Lung (tissue), 12 donors: ENCODE data around the gene NR6A1. TPM values are rescaled to one million over a fixed set of nuclear protein-coding genes. Genes with fewer than 3 reads are reported as not detected.

Experiments used
- ATAC-seq: fragments of 200-7000 bp; cut with Tn5 transposase; one replicate; pipeline ENCODE4 v1.9.1; 2020; ENCODE audit warnings: moderate number of reproducible peaks; ENCODE audit not compliant: insufficient read depth, low FRiP score
- DNase-seq, 3 donors: peaks; one replicate each; pipeline ENCODE4 v3.0.0-alpha.2; 2013 to 2017
- H3K27ac ChIP-seq, 2 donors: one replicate each; pipeline ENCODE4 v1.5.1; 2013; ENCODE audit warnings: mild to moderate bottlenecking in 2 of 2, moderate library complexity in 2 of 2, control low read depth in 1 of 2, inconsistent platforms in 1 of 2, low read depth in 1 of 2, low read length in 1 of 2
- H3K27me3 ChIP-seq, 3 donors: one replicate each; pipeline ENCODE4 v1.5.1; 2013; ENCODE audit warnings: low read length in 2 of 3; ENCODE audit not compliant: control insufficient read depth in 3 of 3, insufficient read depth in 3 of 3
- H3K36me3 ChIP-seq, 4 donors: one replicate each; pipeline ENCODE4 v1.5.1; 2013; ENCODE audit warnings: low read length in 4 of 4, mild to moderate bottlenecking in 1 of 4, moderate library complexity in 1 of 4; ENCODE audit not compliant: control insufficient read depth in 4 of 4, insufficient read depth in 4 of 4
- H3K4me1 ChIP-seq, 5 donors: one replicate each; pipeline ENCODE4 v1.5.1; 2013; ENCODE audit warnings: low read length in 5 of 5, mild to moderate bottlenecking in 2 of 5, moderate library complexity in 1 of 5; ENCODE audit not compliant: control insufficient read depth in 5 of 5, insufficient read depth in 5 of 5
- H3K4me3 ChIP-seq: one replicate; pipeline ENCODE4 v1.5.1; 2013; ENCODE audit warnings: mild to moderate bottlenecking, control low read depth, moderate library complexity
- H3K9ac ChIP-seq, 2 donors: one replicate each; pipeline ENCODE4 v1.5.1; 2013; ENCODE audit warnings: low read length in 2 of 2, control low read depth in 1 of 2; ENCODE audit not compliant: insufficient read depth in 1 of 2
- H3K9me3 ChIP-seq, 4 donors: one replicate each; pipeline ENCODE4 v1.5.1; 2013; ENCODE audit warnings: low read length in 3 of 4, mild to moderate bottlenecking in 1 of 4, moderate library complexity in 1 of 4; ENCODE audit not compliant: control insufficient read depth in 4 of 4, insufficient read depth in 3 of 4
- CTCF ChIP-seq: IDR thresholded peaks from 2 replicates; pipeline ENCODE4 v1.5.1; 2012; ENCODE audit warnings: mild to moderate bottlenecking; ENCODE audit errors: control extremely low read depth, extremely low read depth
- WGBS, 2 donors: extraction: QIAGEN DNeasy Blood & Tissue Kit; methylation state at CpG; one replicate each; pipeline ENCODE4 v1.1.7; 2013; 5-methylcytosine and 5-hydroxymethylcytosine counted together
- polyA plus RNA-seq, 2 donors: library from polyadenylated mRNA; stranded (reverse); fragments of 200-250 nt; gene quantifications; one replicate each; pipeline ENCODE4 v1.2.1, GENCODE V29; 2013
- total RNA-seq, 2 donors: library from RNA; depleted of rRNA in 1 of 2; stranded (reverse); fragments of >200 nt in 1 of 2; gene quantifications; one replicate each; pipeline ENCODE4 v1.2.1, GENCODE V29; 2014 to 2021
- donor health status: control.
- donor health status: control.
- donor health status: Bipolar disorder and iron deficiency.
- donor health status: healthy.
- donor health status: DM: yes; HTN: yes; CAD: no.

Gene NR6A1
- total and polyA plus RNA-seq, 4 donors, result 0.94 to 4.0 (median 2.4) TPM

GRCh38 chr9:124479947-124480620 lies 291.0 kb downstream of the NR6A1 start:
- Histone ChIP-seq H3K4me1 (no peaks in the 10 kb centered on the region), H3K27me3 (peaks cover 7 to 16% (median 13%) of the 10 kb centered on the region in 3 donors), H3K9ac (no peak overlapping the region), H3K9me3 (peaks cover 0 to 9% (median 0%) of the 10 kb centered on the region in 4 donors), H3K36me3 (no peaks in the 10 kb centered on the region), H3K27ac (no peak overlapping the region), H3K4me3 (no peak overlapping the region)
- ATAC-seq (no peak), DNase-seq (no peak)
- 70 to 78% methylated on average over 6 of the region's 6 CpGs for WGBS, 2 donors
- no peak for TF ChIP-seq CTCF

GRCh38 chr9:124479371-124479770 lies 291.7 kb downstream of the NR6A1 start:
- H3K4me1 ChIP-seq, result no peaks in the 10 kb centered on the region
- WGBS, 2 donors, result 84 to 88% methylated on average over 16 of the region's 16 CpGs
- DNase-seq, result no peak
- ATAC-seq, result no peak
- H3K36me3 ChIP-seq, result no peaks in the 10 kb centered on the region
- H3K4me3 ChIP-seq, result no peak overlapping the region
- no peak for TF ChIP-seq CTCF
- H3K27ac ChIP-seq, result no peak overlapping the region
- no peak overlapping the region for H3K9ac ChIP-seq
- peaks cover 0 to 9% (median 0%) of the 10 kb centered on the region in 4 donors for H3K9me3 ChIP-seq
- H3K27me3 ChIP-seq, result peaks cover 9 to 16% (median 13%) of the 10 kb centered on the region in 3 donors

GRCh38 chr9:124478354-124478753 lies 292.8 kb downstream of the NR6A1 start:
- no peak for DNase-seq
- WGBS, 2 donors, result 56 to 73% methylated on average over 12 of the region's 12 CpGs
- Histone ChIP-seq H3K27ac (no peak overlapping the region), H3K36me3 (no peaks in the 10 kb centered on the region), H3K9ac (no peak overlapping the region), H3K9me3 (peaks cover 0 to 5% (median 0%) of the 10 kb centered on the region in 4 donors), H3K4me3 (no peak overlapping the region), H3K27me3 (peaks cover 9 to 16% (median 13%) of the 10 kb centered on the region in 3 donors), H3K4me1 (no peaks in the 10 kb centered on the region)
- TF ChIP-seq CTCF, result no peak
- ATAC-seq, result no peak
